PFSK-1 (cell line): ENCODE results near the gene KPNA1.

ENCODE experiments used
- FOXP2 ChIP-seq: optimal IDR thresholded peaks from 2 replicates; pipeline ENCODE3; 2011; ENCODE audit warnings: borderline replicate concordance, control low read depth, inconsistent platforms; ENCODE audit not compliant: insufficient read depth; ENCODE audit errors: extremely low read length, extremely low read depth
- POLR2AphosphoS5 ChIP-seq: IDR thresholded peaks from 2 replicates; pipeline ENCODE4 v1.6.1; 2012; ENCODE audit warnings: low read depth, mild to moderate bottlenecking, control low read depth, low read length, moderate library complexity
- TAF1 ChIP-seq: IDR thresholded peaks from 2 replicates; pipeline ENCODE4 v1.6.1; 2012; ENCODE audit warnings: low read length, control low read depth, borderline replicate concordance; ENCODE audit not compliant: insufficient read depth
- TF ChIP-seq, protein P1 (sequence below), 2 experiments: IDR thresholded peaks; 2 replicates each; pipeline versions ENCODE4 v1.6.1 to v1.8.0; 2011 to 2012; ENCODE audit warnings: low read depth in 2 of 2, low read length in 2 of 2, control low read depth in 1 of 2, inconsistent platforms in 1 of 2, mild to moderate bottlenecking in 1 of 2, moderate library complexity in 1 of 2; ENCODE audit not compliant: insufficient read depth in 1 of 2

DNA sequence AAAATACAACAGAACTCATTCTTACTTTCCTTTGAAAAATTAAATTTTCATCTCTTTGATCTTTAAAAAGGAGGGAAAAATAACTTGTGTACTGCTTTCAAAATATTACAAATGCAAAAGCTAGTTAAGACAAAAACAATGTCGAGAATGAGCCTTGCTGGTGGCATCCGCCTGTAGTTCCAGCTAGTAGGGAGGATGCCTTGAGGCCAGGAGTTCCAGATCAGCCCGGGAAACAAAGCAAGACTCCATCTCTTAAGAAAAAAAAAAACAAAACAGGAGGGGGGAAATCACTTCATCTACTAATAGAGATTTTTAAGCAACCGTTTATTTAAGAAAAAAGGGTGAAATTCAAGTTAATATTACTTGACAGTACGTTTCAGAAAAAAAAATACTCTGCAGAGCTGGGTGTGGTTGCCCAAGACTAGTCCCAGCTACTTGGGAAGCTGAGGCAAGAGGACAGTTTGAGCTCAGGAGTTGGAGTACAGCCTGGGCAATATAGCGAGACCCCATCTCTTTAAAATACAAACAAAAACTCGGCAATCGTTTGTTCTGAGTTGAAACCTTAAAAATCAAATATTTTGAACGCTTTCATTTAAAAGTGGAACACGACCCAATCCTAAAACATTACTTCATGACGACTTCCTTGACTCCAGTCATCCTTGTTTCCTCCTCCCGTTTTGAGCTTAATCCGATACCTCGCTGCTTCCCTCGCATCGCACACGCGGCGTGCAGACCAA is 1.2 kb downstream of the KPNA1 start:
- no peak for TF ChIP-seq TAF1
- no peak for TF ChIP-seq POLR2AphosphoS5
- TF ChIP-seq, protein P1, sequence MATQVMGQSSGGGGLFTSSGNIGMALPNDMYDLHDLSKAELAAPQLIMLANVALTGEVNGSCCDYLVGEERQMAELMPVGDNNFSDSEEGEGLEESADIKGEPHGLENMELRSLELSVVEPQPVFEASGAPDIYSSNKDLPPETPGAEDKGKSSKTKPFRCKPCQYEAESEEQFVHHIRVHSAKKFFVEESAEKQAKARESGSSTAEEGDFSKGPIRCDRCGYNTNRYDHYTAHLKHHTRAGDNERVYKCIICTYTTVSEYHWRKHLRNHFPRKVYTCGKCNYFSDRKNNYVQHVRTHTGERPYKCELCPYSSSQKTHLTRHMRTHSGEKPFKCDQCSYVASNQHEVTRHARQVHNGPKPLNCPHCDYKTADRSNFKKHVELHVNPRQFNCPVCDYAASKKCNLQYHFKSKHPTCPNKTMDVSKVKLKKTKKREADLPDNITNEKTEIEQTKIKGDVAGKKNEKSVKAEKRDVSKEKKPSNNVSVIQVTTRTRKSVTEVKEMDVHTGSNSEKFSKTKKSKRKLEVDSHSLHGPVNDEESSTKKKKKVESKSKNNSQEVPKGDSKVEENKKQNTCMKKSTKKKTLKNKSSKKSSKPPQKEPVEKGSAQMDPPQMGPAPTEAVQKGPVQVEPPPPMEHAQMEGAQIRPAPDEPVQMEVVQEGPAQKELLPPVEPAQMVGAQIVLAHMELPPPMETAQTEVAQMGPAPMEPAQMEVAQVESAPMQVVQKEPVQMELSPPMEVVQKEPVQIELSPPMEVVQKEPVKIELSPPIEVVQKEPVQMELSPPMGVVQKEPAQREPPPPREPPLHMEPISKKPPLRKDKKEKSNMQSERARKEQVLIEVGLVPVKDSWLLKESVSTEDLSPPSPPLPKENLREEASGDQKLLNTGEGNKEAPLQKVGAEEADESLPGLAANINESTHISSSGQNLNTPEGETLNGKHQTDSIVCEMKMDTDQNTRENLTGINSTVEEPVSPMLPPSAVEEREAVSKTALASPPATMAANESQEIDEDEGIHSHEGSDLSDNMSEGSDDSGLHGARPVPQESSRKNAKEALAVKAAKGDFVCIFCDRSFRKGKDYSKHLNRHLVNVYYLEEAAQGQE (IDR thresholded peaks at IDR 0.05; ENCODE audit: insufficient read depth in 1 of 2, low read depth in 2 of 2, low read length in 2 of 2) = no peak
- no peak for TF ChIP-seq FOXP2
